ENCODE results near the gene CPEB3.
A peak's percentile ranks its signal among the peaks of the same experiment; 100 is the strongest.

GRCh38 chr10:92074126-92074887 is 216.6 kb downstream of the CPEB3 start:
- TF ChIP-seq EZH2phosphoT487 (IDR thresholded peaks at IDR 0.05; ENCODE audit: borderline replicate concordance, low read depth, low read length): no peak
- TF ChIP-seq CTCF (conservative IDR thresholded peaks at IDR 0.05; ENCODE audit: low read length): peak; percentile 74
